Activated CD4-positive, alpha-beta T cell treated with anti-CD3 and anti-CD28 coated beads, Interleukin-10, Interleukin-2, amounts not matched to agents 100 ng/mL and 50 ng/mL, durations not matched to agents 16 hours and 8 hours (primary cell): ENCODE data around the gene MOSMO.
A peak's percentile ranks its signal among the peaks of the same experiment; 100 is the strongest.
"Not testable (repeated sequence)": the region's sequence is repeated elsewhere in the genome, so short reads cannot be mapped to it uniquely, and the experiment has no call there.

Experiments used
- DNase-seq: peaks from one replicate; pipeline ENCODE4 v3.0.0-alpha.2; 2020

Gene MOSMO

DNA sequence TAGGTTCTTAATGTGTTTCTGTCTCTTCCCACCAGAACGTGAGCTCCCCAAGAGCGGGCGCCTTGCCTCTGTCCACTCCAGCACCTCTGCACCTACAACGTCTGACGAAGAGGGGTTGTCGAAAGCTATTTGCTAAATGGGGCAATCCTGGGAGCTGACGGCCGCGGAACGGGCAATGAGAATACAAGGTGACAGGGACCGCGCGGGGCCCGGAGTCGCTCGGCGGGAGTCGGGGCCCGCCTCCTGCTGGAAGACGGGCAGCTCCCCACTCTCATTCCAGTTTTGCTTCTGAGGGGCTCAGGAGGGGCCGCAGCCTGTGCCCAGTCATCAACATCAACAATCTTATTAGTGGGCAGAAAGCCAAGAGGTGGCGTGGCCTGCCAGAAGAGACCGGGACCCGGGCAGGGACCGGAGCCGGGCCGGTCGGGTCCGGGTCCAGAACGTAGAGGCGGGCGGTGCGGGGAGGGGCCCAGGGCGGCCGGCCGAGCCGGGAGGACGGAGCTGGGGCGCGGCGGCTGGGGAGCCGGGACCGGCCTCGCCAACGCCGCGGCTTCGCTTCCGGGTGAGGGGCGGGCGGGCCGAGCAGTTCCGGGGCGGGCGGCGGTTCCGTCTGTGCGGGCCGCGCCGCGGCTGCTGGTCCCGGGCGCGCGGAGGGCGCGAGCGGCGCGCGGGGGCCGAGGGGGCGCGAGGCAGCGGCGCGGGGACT, at the start of gene MOSMO:
MOSMO (plus strand) TSS at position 603 of the 706 bp plus-strand sequence. CDS start 191 bp downstream, outside the sequence.
- peak; percentile 75 for DNase-seq

DNA sequence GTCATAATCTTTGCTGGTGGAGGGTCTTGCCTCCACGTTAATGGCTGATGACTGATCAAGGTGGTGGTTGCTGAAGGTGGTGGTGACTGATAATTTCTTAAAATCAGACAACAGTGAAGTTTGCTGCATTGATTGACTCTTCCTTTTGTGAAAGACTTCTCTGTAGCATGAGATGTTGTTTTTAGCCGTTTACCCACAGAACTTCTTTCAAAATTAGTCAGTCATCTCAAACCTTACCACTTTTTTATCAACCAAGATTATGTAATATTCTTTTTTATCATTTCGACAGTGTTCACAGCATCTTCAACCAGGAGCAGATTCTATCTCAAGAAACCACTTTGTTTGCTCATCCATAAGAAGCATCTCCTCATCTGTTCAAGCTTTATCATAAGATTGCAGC, 48.9 kb upstream of the MOSMO start:
- peak; percentile 86 for DNase-seq

- DNase-seq, result peak; percentile 40
Measured at GRCh38 chr16:21962475-21962874, 45.4 kb upstream of the MOSMO start.

DNA sequence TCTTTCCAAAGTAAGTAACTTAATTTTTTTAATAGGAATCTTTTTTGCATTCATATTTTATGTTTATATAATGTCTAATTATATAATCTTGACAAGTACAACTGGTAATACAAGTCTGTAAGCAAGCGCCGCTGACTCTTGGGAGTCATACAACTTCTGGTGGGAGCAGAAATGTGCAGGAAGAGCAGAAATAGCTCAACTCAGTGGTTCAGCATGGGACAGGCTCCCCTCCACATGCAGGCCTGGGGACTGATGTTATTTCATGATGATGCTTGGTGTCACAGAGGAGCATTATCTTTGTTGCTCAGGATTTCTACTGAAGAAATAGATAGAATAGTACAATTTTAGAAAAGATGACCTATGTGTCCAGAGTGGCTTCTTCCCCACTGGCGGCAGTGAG, 44.0 kb upstream of the MOSMO start:
- no peak for DNase-seq

GRCh38 chr16:21964353-21964752, 43.6 kb upstream of the MOSMO start:
- DNase-seq, result no peak

- no peak for DNase-seq
Measured at GRCh38 chr16:21971856-21972255, 36.1 kb upstream of the MOSMO start.

DNA sequence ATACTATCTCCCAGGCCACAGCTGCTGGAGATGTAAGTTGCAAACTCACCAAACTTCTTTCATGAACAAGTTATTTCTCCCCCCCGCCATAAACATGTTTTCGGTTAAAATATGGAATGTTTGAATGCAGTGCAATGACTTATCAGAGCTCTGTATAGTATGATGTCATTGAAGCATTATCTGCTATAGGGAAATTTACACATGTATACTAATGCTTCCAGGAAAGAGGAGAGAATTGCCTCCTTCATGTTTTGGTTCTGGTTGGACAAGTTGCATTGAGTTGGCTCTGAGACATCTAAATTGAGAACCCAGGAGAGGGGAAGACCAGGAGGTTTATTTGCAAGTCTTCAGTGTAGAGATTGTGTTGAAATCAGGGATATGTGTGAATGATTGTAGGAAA, 34.0 kb upstream of the MOSMO start:
- no peak for DNase-seq

DNA sequence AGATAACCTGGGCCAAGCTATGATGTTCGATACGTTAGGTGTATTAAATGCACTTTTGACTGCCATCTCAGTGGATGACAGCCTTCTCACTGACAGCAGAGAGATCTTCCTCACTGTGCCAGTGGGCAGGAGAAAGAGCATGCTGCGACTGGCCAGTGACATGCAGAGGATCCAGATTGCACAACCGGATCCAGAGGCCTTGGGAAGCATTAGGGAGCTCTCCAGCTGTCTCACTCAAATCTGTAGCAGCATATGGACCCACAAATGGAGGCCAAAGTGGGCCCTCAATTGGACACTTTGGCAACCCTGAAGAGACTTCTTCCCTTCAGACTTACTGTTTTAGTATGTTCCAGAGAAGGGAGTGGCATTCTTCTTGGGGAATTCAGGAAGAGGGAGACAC, 27.9 kb upstream of the MOSMO start:
- DNase-seq, result no peak

DNA sequence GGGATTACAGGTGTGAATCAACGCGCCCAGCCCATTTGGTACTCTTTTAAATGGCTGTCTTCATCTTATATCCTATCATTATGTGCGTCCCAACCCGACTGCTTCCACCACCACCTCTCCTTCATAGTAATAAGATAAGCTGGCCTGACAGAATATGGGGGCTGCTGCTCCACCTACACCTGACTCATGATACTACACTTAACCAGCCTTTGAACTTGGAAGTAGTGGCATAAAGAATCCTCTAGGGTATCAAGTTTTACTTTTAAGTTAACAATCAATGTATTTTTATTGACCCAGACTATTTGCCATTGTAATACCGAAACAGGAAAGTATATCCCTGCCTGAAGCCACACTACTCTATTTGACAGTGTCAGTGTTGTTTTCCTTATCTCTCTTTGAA, 25.8 kb upstream of the MOSMO start:
- no peak for DNase-seq

GRCh38 chr16:21984062-21984461, 23.8 kb upstream of the MOSMO start:
- no peak for DNase-seq

DNA sequence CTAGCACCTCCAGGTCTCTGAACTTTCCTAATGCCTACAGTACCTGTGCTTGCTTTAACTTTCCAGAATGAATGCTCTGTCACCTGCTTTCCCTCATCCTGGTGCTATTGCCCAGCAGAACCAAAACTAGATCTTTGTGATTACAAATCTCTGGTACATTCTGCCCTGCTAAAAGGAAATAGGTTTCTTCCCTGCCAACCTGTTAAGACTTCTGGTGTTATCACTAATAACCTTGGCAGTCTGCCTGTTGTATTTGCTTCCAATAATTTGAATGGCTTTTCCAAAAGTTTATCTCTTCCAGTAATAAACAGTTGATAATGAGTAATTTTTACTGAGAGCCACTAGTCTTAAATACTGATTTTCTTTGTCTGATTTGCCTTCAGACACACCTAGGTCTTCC, 22.4 kb upstream of the MOSMO start:
- no peak for DNase-seq

DNA sequence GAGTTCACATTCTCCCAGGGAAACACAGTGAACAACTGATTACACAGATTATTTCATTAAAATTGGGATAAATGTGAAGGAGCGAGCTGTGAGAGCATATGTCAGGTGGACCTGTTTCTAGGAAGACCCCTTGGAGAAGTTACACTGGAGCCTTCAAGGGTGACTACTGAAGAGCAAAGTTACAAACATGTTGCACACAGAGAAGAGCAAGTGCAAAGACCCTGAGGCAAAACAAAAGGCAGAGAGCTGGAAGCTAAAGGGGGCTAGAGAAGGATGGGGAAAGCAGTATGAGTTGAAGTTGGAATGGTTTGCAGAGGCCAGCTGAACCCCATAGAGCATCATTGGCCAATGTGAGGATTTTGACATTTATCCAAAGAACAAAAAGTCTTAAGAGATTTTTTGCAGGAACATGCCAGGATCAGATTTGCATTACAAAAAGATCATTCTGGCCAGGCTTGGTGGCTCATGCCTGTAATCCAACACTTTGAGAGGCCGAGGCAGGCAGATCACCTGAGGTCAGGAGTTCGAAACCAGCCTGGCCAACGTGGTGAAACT, 21.1 kb upstream of the MOSMO start:
- DNase-seq, result no peak

GRCh38 chr16:21987498-21987897, 20.4 kb upstream of the MOSMO start:
- no peak for DNase-seq

DNA sequence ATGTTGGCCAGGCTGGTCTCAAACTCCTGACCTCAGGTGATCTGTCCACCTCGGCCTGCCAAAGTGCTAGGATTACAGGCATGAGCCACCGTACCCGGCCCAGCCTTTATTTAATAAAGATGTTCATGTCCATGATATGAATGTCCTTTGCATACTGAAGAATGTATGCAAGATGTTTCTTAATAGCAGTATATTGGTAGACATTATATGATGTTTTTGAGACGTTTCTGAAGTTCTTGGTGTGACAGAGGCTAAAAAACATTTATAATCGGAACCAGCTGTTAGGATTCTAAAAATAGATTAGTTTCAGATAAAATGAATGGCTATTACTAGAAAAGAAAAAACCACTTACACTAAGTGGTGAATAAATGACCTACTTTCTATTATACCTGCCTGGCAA, 18.8 kb upstream of the MOSMO start:
- no peak for DNase-seq

GRCh38 chr16:21989751-21990150, 18.2 kb upstream of the MOSMO start:
- no peak for DNase-seq

DNA sequence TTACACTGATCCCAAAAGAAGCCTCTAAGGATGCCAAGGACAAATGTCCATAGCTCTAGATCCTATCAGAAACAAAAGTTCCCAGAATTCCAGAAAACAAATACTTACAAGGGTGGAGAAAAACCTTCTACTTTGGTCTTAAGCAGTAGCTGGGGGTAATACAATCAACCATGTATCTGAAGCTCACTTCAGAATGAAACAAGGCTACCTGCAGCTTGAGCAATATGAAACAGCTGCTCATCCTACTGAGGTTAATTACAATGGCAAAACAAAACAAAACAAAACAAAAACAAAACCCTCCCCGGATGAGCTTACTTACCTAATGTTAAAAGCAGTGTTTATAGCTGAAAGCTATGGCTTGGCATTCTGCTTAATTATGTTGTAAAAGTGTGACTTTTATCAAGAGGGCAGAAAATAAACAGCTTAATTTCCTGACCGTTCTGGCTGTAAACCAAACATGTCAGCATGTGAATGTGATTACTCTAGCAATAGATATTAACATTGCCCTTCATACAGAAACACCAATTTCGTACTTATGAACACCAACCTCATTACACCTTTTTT, 17.4 kb upstream of the MOSMO start:
- no peak for DNase-seq

- DNase-seq, result peak; percentile 59
Measured at GRCh38 chr16:21991621-21992020, 16.3 kb upstream of the MOSMO start.

- no peak for DNase-seq
Measured at GRCh38 chr16:21994856-21995465, 12.9 kb upstream of the MOSMO start.

GRCh38 chr16:21996923-21997696, 10.8 kb upstream of the MOSMO start:
- no peak for DNase-seq

- no peak for DNase-seq
Measured at GRCh38 chr16:21997697-21998480, 10.0 kb upstream of the MOSMO start.

DNA sequence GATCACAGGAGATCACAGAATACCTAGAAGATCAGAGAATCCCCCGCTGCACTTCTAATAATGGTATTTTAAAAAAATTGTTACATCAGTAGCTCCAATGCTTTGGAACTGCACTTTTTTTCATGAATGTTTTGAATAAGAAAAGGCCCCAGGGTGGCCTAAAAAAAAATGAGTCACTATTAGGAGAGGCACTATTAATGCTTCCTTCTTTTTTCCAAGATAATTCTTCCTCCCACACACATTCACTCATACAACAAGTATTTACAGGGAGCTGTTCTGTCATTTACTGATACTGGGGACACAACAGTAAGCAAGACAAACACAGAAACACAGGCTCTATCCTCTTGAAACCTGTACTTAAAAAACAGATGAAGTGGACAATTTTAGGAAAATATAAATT, 6.3 kb upstream of the MOSMO start:
- no peak for DNase-seq

- DNase-seq, result not testable (repeated sequence)
Measured at GRCh38 chr16:22002047-22002446, 5.9 kb upstream of the MOSMO start.

DNA sequence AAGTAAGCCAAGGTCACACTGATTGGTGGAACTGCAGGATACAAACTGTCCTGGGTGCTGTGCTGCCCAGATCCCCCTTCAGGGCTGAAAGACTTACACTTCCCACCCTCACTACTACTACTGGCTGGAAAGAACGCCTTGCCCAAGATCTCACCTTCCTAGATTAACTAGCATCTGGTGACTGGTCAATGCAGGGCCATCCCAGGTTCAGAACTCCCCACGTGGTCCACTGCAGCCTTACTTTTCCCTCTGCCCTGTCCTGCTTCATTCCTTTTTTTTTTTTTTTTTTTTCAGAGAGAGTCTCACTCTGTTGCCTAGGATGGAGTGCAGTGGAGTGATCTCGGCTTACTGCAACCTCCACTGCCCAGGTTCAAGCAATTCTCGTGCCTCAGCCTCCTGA, 4.7 kb upstream of the MOSMO start:
- no peak for DNase-seq
